Heart left ventricle (tissue), 16 donors: ENCODE data around the gene TRAPPC12. TPM values are rescaled to one million over a fixed set of nuclear protein-coding genes. Genes with fewer than 3 reads are reported as not detected.
A peak's percentile ranks its signal among the peaks of the same experiment; 100 is the strongest.

Experiments used
- ATAC-seq, 4 donors: fragments of 200-7000 bp; cut with Tn5 transposase; one replicate each; pipeline ENCODE4 v1.9.1; 2020 to 2022; ENCODE audit warnings: moderate library complexity in 4 of 4, mild to moderate bottlenecking in 3 of 4, moderate number of reproducible peaks in 1 of 4
- DNase-seq, 5 donors: peaks; one replicate each; pipeline ENCODE4 v3.0.0-alpha.2; 2020
- H3K27ac ChIP-seq, 12 donors: fragments of 200-600 bp; sonication (generic) in 4 of 12; one replicate each; pipeline versions ENCODE4 v1.5.0 to v1.8.0; 2016 to 2022; ENCODE audit warnings: mild to moderate bottlenecking in 2 of 12
- H3K27me3 ChIP-seq, 9 donors: fragments of 200-600 bp; sonication (generic) in 2 of 9; one replicate each; pipeline versions ENCODE4 v1.5.1 to v1.8.0; 2016 to 2022; ENCODE audit warnings: mild to moderate bottlenecking in 3 of 9
- H3K36me3 ChIP-seq, 9 donors: fragments of 200-600 bp; sonication (generic) in 2 of 9; one replicate each; pipeline versions ENCODE4 v1.5.0 to v1.8.0; 2018 to 2022; ENCODE audit warnings: mild to moderate bottlenecking in 2 of 9
- H3K4me1 ChIP-seq, 12 donors: fragments of 200-600 bp; sonication (generic) in 4 of 12; one replicate each; pipeline versions ENCODE4 v1.5.0 to v1.8.0; 2016 to 2022; ENCODE audit warnings: mild to moderate bottlenecking in 3 of 12
- H3K4me3 ChIP-seq, 12 donors: fragments of 200-600 bp; sonication (generic) in 4 of 12; one replicate each; pipeline versions ENCODE4 v1.5.0 to v1.8.0; 2017 to 2022; ENCODE audit warnings: mild to moderate bottlenecking in 9 of 12, moderate library complexity in 4 of 12
- H3K9me3 ChIP-seq, 12 donors: fragments of 200-600 bp; sonication (generic) in 4 of 12; one replicate each; pipeline versions ENCODE4 v1.5.0 to v1.8.0; 2016 to 2022; ENCODE audit warnings: mild to moderate bottlenecking in 1 of 12
- POLR2A ChIP-seq, 2 donors: fragments of 450-650 bp; IDR thresholded peaks; one replicate each; pipeline ENCODE4 v1.6.1; 2017; ENCODE audit warnings: antibody characterized with exemption in 2 of 2, mild to moderate bottlenecking in 2 of 2, moderate library complexity in 2 of 2
- WGBS, 4 donors: extraction: QIAGEN DNeasy Blood & Tissue Kit in 2 of 4; methylation state at CpG; one replicate each; pipeline versions ENCODE4 v1.1.5 to v1.1.7; 2013 to 2018; 5-methylcytosine and 5-hydroxymethylcytosine counted together
- intact Hi-C, 10 donors: fragments of 100-400 bp; cut with DNase I; formaldehyde crosslinking; loops; one replicate each; pipeline versions ENCODE4 v1.11.1 to v1.14.2; 2022
- polyA plus RNA-seq, 2 donors: library from polyadenylated mRNA; stranded (reverse); fragments of 200-250 nt; gene quantifications; one replicate each; pipeline ENCODE4 v1.2.3, GENCODE V29; 2013
- total RNA-seq, 9 donors: library from RNA; depleted of rRNA in 2 of 9; stranded (reverse); fragments of >200 nt in 2 of 9; fragmentation: NEBNext Ultra II Directional in 3 of 9; extraction: Animal tissue kit (Norgen Biotek cat#: 25700) in 3 of 9; gene quantifications; one replicate each; pipeline versions ENCODE4 v1.1.0 to v1.2.4, GENCODE V29; 2016 to 2023
- TF ChIP-seq, protein P1 (sequence below), 12 donors: fragments of 200-600 bp; sonication (generic) in 4 of 12; IDR thresholded peaks; one replicate each; pipeline versions ENCODE4 v1.5.0 to v1.8.0; 2018 to 2022; ENCODE audit warnings: antibody characterized with exemption in 12 of 12, mild to moderate bottlenecking in 5 of 12
- donor health status: ischemic (EF 13 %, LVEDD 7.1; RV severe dilation, severe dysfunction).
- donor health status: healthy with polysubstance abuse.
- donor health status: DM: no; HTN: yes; CAD: no.
- donor health status: DM: no; HTN: no; CAD: no.
- donor health status: ischemic (EF 25% LVEDD 6.9; RV normal size, moderate dysfunction).
- donor health status: ischemic (EF 25% LVEDD 5.7; RV mildly dilated, moderate dysfunction).
- donor health status: healthy.
- donor health status: DM: yes; HTN: yes; CAD: no.
- donor health status: ischemic (EF 35%, LVEDD 5.7; RV mildly dilated, moderate dysfunction).
- donor health status: nonischemic (EF 11% LVEDD 7.7; RV severe dilation, severe dysfunction).
- donor health status: DM: yes; HTN: yes; CAD: no.
- donor health status: PGD.
- donor health status: ischemic (EF 29% LVEDD 5.4; RV normal size, mild dysfunction).
- donor health status: nonischemic (EF 23%, LVEDD 6.1; RV moderate dilation, normal function).

The TRAPPC12 gene
- total and polyA plus RNA-seq, 11 donors: 70.3 to 142 (median 88.2) TPM

DNA sequence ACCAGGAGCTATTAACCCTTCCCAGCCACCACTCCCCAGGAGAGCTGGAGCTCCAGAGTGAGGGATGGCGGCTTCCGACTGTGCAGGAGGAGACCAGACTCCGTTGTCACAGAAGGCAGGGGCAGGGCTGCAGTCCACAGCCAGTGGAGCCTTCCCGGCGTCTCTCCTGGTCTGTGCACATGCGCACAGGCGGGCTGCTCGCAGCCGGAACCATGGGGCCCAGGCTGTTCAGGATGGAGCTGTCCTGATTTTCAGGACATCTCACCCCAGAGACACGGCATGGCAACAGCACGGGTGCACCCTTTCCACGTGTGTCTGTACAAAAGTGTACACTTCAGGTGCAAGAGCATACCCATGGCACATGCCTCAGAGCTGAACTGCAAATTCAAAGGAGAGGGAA, 30.7 kb upstream of the TRAPPC12 start:
- peaks cover 0 to 20% (median 6%) of the 10 kb centered on the region in 9 donors for H3K36me3 ChIP-seq
- TF ChIP-seq, protein P1, sequence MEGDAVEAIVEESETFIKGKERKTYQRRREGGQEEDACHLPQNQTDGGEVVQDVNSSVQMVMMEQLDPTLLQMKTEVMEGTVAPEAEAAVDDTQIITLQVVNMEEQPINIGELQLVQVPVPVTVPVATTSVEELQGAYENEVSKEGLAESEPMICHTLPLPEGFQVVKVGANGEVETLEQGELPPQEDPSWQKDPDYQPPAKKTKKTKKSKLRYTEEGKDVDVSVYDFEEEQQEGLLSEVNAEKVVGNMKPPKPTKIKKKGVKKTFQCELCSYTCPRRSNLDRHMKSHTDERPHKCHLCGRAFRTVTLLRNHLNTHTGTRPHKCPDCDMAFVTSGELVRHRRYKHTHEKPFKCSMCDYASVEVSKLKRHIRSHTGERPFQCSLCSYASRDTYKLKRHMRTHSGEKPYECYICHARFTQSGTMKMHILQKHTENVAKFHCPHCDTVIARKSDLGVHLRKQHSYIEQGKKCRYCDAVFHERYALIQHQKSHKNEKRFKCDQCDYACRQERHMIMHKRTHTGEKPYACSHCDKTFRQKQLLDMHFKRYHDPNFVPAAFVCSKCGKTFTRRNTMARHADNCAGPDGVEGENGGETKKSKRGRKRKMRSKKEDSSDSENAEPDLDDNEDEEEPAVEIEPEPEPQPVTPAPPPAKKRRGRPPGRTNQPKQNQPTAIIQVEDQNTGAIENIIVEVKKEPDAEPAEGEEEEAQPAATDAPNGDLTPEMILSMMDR (IDR thresholded peaks at IDR 0.05): no peak
- no peak for TF ChIP-seq POLR2A (IDR thresholded peaks at IDR 0.05)
- 88 to 95% (median 90%) methylated on average over 9 to 12 of the region's 12 CpGs for WGBS, 4 donors
- intact Hi-C loops: no loop called here
- ATAC-seq: peak in 1 of 4 donors; percentile 31
- no peak overlapping the region for H3K27ac ChIP-seq
- no peak for DNase-seq
- H3K27me3 ChIP-seq: no peaks in the 10 kb centered on the region
- no peaks in the 10 kb centered on the region for H3K4me1 ChIP-seq
- H3K4me3 ChIP-seq: no peak overlapping the region
- peaks cover 0 to 6% (median 0%) of the 10 kb centered on the region in 12 donors for H3K9me3 ChIP-seq

DNA sequence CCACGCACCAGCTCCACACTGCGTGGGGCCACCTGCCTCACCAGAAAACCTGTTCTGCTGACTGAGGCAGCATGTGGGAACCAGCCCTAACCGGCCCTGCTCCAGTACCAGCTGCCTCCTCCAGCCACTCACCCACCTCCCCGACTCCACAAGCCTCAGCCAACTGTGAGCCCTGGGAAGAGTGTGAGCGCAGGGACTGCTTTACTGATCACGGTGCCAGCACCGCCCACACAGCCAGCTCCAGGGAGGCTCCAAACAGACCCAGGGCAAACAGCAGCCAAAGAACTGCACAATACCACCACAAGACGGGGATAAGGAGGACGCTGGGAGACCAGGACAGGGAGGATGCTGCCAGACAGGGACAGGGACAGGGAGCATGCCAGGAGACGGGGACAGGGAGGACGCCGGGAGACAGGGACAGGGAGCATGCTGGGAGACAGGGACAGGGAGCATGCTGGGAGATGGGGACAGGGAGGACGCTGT, 30.2 kb upstream of the TRAPPC12 start:
- no peak overlapping the region for H3K4me3 ChIP-seq
- H3K27me3 ChIP-seq: no peaks in the 10 kb centered on the region
- WGBS, 4 donors: 72 to 80% (median 77%) methylated on average over 13 of the region's 13 CpGs
- peaks cover 0 to 6% (median 0%) of the 10 kb centered on the region in 12 donors for H3K9me3 ChIP-seq
- no peak for TF ChIP-seq POLR2A (IDR thresholded peaks at IDR 0.05)
- TF ChIP-seq, protein P1 (IDR thresholded peaks at IDR 0.05): no peak
- no peak overlapping the region for H3K27ac ChIP-seq
- ATAC-seq (peak in 1 of 4 donors; percentile 41), DNase-seq (no peak)
- no peaks in the 10 kb centered on the region for H3K4me1 ChIP-seq
- peaks cover 0 to 25% (median 6%) of the 10 kb centered on the region in 9 donors for H3K36me3 ChIP-seq
- intact Hi-C loops: no loop called here

DNA sequence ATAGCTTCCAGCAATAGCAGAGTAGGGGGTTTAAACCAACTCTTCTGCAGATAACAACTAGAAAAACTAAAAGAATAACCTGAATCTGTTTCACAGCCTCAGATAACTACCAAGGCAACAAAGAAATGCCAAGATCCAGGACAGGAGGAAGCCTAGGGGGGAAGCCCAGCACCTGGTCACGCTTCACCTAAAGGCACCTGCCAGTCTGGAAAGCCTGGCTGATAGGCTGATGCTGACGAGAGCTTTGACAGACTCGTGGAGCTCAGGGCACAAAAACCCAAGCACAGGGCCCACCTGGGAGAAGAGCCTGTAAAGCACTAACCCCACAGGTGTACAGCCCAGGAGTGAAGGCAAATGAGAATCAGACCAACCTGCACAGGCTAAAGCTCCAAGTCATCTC, 24.5 kb upstream of the TRAPPC12 start:
- Histone ChIP-seq H3K9me3 (peaks cover 0 to 6% (median 0%) of the 10 kb centered on the region in 12 donors), H3K4me1 (peaks cover 0 to 7% (median 0%) of the 10 kb centered on the region in 12 donors), H3K4me3 (no peak overlapping the region), H3K27ac (no peak overlapping the region), H3K36me3 (peaks cover 0 to 20% (median 6%) of the 10 kb centered on the region in 9 donors), H3K27me3 (no peaks in the 10 kb centered on the region)
- intact Hi-C loops: no loop called here
- DNase-seq (no peak), ATAC-seq (no peak)
- WGBS, 4 donors: 89 to 96% (median 93%) methylated on average over 3 of the region's 3 CpGs
- TF ChIP-seq, protein P1 (IDR thresholded peaks at IDR 0.05): no peak
- no peak for TF ChIP-seq POLR2A (IDR thresholded peaks at IDR 0.05)

DNA sequence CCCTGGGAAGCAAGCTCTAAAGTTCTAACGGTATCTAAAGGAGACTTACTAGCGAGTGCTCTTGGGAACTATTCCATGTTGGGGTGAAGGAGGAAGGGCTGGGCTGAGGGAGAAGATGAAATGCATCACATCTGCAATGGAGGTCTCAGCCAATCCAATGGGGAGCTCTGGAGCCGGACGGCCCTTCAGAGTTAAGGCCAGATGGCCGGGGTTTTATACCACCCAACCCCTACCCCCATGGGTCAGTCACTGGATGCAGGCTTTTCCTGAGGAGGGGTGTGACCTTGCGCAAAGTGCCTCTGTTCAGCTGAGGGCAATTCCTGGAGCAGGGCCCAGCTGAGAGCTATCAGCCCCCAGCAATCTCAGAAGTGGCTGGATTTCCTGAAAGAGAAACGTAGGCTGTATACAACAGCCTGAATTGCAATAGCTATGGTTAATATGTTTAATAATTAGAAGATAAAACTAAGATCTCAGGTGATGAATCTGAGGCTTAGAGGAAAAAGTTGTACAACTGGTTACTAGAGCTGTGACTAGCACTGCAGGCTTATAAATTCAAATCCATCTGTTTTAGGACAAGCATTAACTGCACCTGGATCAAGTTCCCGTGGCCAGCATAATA, 23.4 kb upstream of the TRAPPC12 start:
- H3K4me3 ChIP-seq: no peak overlapping the region
- no peak overlapping the region for H3K27ac ChIP-seq
- ATAC-seq (peak in 1 of 4 donors; percentile 29), DNase-seq (no peak)
- peaks cover 0 to 7% (median 0%) of the 10 kb centered on the region in 12 donors for H3K4me1 ChIP-seq
- no peaks in the 10 kb centered on the region for H3K27me3 ChIP-seq
- 81 to 85% (median 82%) methylated on average over 7 to 8 of the region's 8 CpGs for WGBS, 4 donors
- peaks cover 0 to 6% (median 0%) of the 10 kb centered on the region in 12 donors for H3K9me3 ChIP-seq
- no peak for TF ChIP-seq POLR2A (IDR thresholded peaks at IDR 0.05)
- TF ChIP-seq, protein P1 (IDR thresholded peaks at IDR 0.05): no peak
- intact Hi-C loops: no loop called here
- peaks cover 0 to 20% (median 6%) of the 10 kb centered on the region in 9 donors for H3K36me3 ChIP-seq
